ENCODE measurements around the gene TMEM222. TPM values are rescaled to one million over a fixed set of nuclear protein-coding genes. Genes with fewer than 3 reads are reported as not detected.
"Not testable (repeated sequence)": the region's sequence is repeated elsewhere in the genome, so short reads cannot be mapped to it uniquely, and the experiment has no call there.

Gene TMEM222
- total RNA-seq, 1 donor from 2014 or later, result 7.4 TPM

- no peak for TF ChIP-seq EZH2phosphoT487 (IDR thresholded peaks at IDR 0.05)
- peak; percentile 89 for TF ChIP-seq CTCF (IDR thresholded peaks at IDR 0.05)
- no peak for TF ChIP-seq EZH2 (IDR thresholded peaks at IDR 0.05)
- Histone ChIP-seq H3K9me3 (ENCODE audit: low read depth) (no peaks in the 10 kb centered on the region), H3F3A (ENCODE audit: low read depth) (peaks cover 14% of the 10 kb centered on the region), H2AFZ (replicated peaks) (no peak overlapping the region), H3K79me2 (ENCODE audit: low read depth) (no peaks in the 10 kb centered on the region), H3K27ac (no peak overlapping the region), H3K4me2 (no peak overlapping the region), H3K4me1 (peaks cover 11% of the 10 kb centered on the region), H3K27me3 (no peaks in the 10 kb centered on the region), H3K4me3 (no peak overlapping the region), H4K20me1 (ENCODE audit: low read depth) (no peaks in the 10 kb centered on the region), H3K9ac (no peak overlapping the region), H3K36me3 (no peaks in the 10 kb centered on the region)
- H3K4me3 Mint-ChIP-seq, result no peak overlapping the region
- peaks cover 17% of the 10 kb centered on the region for H3K36me3 Mint-ChIP-seq
- peaks cover 9% of the 10 kb centered on the region for H3K4me1 Mint-ChIP-seq
- H3K27ac Mint-ChIP-seq, result no peak overlapping the region
- no peaks in the 10 kb centered on the region for H3K9me3 Mint-ChIP-seq
- peak; percentile 92 for DNase-seq (ENCODE audit: low spot score)
- peaks cover 4% of the 10 kb centered on the region for H3K27me3 Mint-ChIP-seq (ENCODE audit: insufficient read depth, low read depth)
These were observed 37.3 kb upstream of the TMEM222 start for GRCh38 chr1:27284425-27285273.

- Histone ChIP-seq H3K9ac (no peak overlapping the region), H3K4me2 (no peak overlapping the region), H3K36me3 (no peaks in the 10 kb centered on the region), H3K79me2 (ENCODE audit: low read depth) (no peaks in the 10 kb centered on the region), H4K20me1 (ENCODE audit: low read depth) (no peaks in the 10 kb centered on the region), H3K27me3 (no peaks in the 10 kb centered on the region), H2AFZ (replicated peaks) (no peak overlapping the region), H3F3A (ENCODE audit: low read depth) (peaks cover 14% of the 10 kb centered on the region), H3K27ac (no peak overlapping the region), H3K4me3 (no peak overlapping the region), H3K9me3 (ENCODE audit: low read depth) (no peaks in the 10 kb centered on the region), H3K4me1 (peaks cover 11% of the 10 kb centered on the region)
- no peaks in the 10 kb centered on the region for H3K9me3 Mint-ChIP-seq
- TF ChIP-seq EZH2phosphoT487 (IDR thresholded peaks at IDR 0.05) (no peak), CTCF (IDR thresholded peaks at IDR 0.05) (no peak), EZH2 (IDR thresholded peaks at IDR 0.05) (no peak)
- no peak overlapping the region for H3K27ac Mint-ChIP-seq
- H3K27me3 Mint-ChIP-seq (ENCODE audit: insufficient read depth, low read depth), result peaks cover 4% of the 10 kb centered on the region
- DNase-seq (ENCODE audit: low spot score), result no peak
- peaks cover 20% of the 10 kb centered on the region for H3K36me3 Mint-ChIP-seq
- peaks cover 9% of the 10 kb centered on the region for H3K4me1 Mint-ChIP-seq
- H3K4me3 Mint-ChIP-seq, result no peak overlapping the region
These were observed 36.7 kb upstream of the TMEM222 start for GRCh38 chr1:27285274-27285660.

GRCh38 chr1:27285821-27286220 is 36.1 kb upstream of the TMEM222 start:
- H3K27me3 ChIP-seq; H3K4me2 ChIP-seq; H3K4me3 ChIP-seq; H3K79me2 ChIP-seq (ENCODE audit: low read depth); H4K20me1 ChIP-seq (ENCODE audit: low read depth); H3K4me1 Mint-ChIP-seq; DNase-seq (ENCODE audit: low spot score); H3K9me3 Mint-ChIP-seq; H3K27me3 Mint-ChIP-seq (ENCODE audit: insufficient read depth, low read depth); H3K9me3 ChIP-seq (ENCODE audit: low read depth); H3K27ac Mint-ChIP-seq; H3K9ac ChIP-seq; H3K27ac ChIP-seq; H3K4me3 Mint-ChIP-seq; H3K36me3 ChIP-seq; H2AFZ ChIP-seq (replicated peaks): not testable (repeated sequence)
- Histone ChIP-seq H3K4me1 (peaks cover 11% of the 10 kb centered on the region), H3F3A (ENCODE audit: low read depth) (peaks cover 14% of the 10 kb centered on the region)
- peaks cover 23% of the 10 kb centered on the region for H3K36me3 Mint-ChIP-seq

- H3K9me3 ChIP-seq (ENCODE audit: low read depth); H3K9ac ChIP-seq; H2AFZ ChIP-seq (replicated peaks); H3K4me1 Mint-ChIP-seq; DNase-seq (ENCODE audit: low spot score); H3K27me3 ChIP-seq; H3K4me3 Mint-ChIP-seq; H3K27ac ChIP-seq; H3K36me3 ChIP-seq; H3K4me3 ChIP-seq; H3K27me3 Mint-ChIP-seq (ENCODE audit: insufficient read depth, low read depth); H3K27ac Mint-ChIP-seq; H3K4me2 ChIP-seq; H4K20me1 ChIP-seq (ENCODE audit: low read depth); H3K79me2 ChIP-seq (ENCODE audit: low read depth); H3K9me3 Mint-ChIP-seq: not testable (repeated sequence)
- peaks cover 11% of the 10 kb centered on the region for H3K4me1 ChIP-seq
- peaks cover 11% of the 10 kb centered on the region for H3F3A ChIP-seq (ENCODE audit: low read depth)
- H3K36me3 Mint-ChIP-seq, result peaks cover 28% of the 10 kb centered on the region
These were observed 32.8 kb upstream of the TMEM222 start for GRCh38 chr1:27289125-27289524.
